HG03442 (cell line): ENCODE measurements around the gene BCAS1.

Source experiments
- ATAC-seq: cut with Tn5 transposase; IDR thresholded peaks from one replicate; pipeline ENCODE4 v1.9.1; 2021; ENCODE audit warnings: mild to moderate bottlenecking, moderate library complexity; ENCODE audit not compliant: unreplicated experiment

BCAS1 gene

GRCh38 chr20:53914091-53914780 is 156.2 kb downstream of the BCAS1 start:
- no peak for ATAC-seq

- no peak for ATAC-seq
These were observed 159.1 kb downstream of the BCAS1 start for GRCh38 chr20:53911301-53911700.

GRCh38 chr20:53910351-53911002 is 159.9 kb downstream of the BCAS1 start:
- no peak for ATAC-seq

GRCh38 chr20:53907968-53908751 is 162.2 kb downstream of the BCAS1 start:
- ATAC-seq = no peak

GRCh38 chr20:53905820-53906191 is 164.6 kb downstream of the BCAS1 start:
- ATAC-seq = no peak

- peak; percentile 31 for ATAC-seq
These were observed 165.2 kb downstream of the BCAS1 start for GRCh38 chr20:53905019-53905819.

GRCh38 chr20:53904261-53904660 is 166.1 kb downstream of the BCAS1 start:
- no peak for ATAC-seq

GRCh38 chr20:53903652-53903987 is 166.8 kb downstream of the BCAS1 start:
- no peak for ATAC-seq

- ATAC-seq = no peak
These were observed 167.3 kb downstream of the BCAS1 start for GRCh38 chr20:53902968-53903651.

GRCh38 chr20:53901497-53902096 is 168.8 kb downstream of the BCAS1 start:
- ATAC-seq = no peak

- no peak for ATAC-seq
These were observed 169.3 kb downstream of the BCAS1 start for GRCh38 chr20:53901064-53901463.

- peak; percentile 25 for ATAC-seq
These were observed 169.9 kb downstream of the BCAS1 start for GRCh38 chr20:53900380-53900999.

- peak; percentile 82 for ATAC-seq
These were observed 170.8 kb downstream of the BCAS1 start for GRCh38 chr20:53899351-53900167.

GRCh38 chr20:53898556-53898931 is 171.8 kb downstream of the BCAS1 start:
- no peak for ATAC-seq

GRCh38 chr20:53897884-53898555 is 172.4 kb downstream of the BCAS1 start:
- no peak for ATAC-seq

GRCh38 chr20:53896647-53897046 is 173.7 kb downstream of the BCAS1 start:
- no peak for ATAC-seq

GRCh38 chr20:53896041-53896440 is 174.4 kb downstream of the BCAS1 start:
- ATAC-seq = no peak

- no peak for ATAC-seq
These were observed 175.0 kb downstream of the BCAS1 start for GRCh38 chr20:53895385-53895755.
